Activated CD8-positive, alpha-beta T cell treated with anti-CD3 and anti-CD28 coated beads for 36 hours (primary cell): ENCODE measurements around the gene WHRN. TPM values are rescaled to one million over a fixed set of nuclear protein-coding genes. Genes with fewer than 3 reads are reported as not detected.
A peak's percentile ranks its signal among the peaks of the same experiment; 100 is the strongest.

Experiments used
- ATAC-seq: fragments of 200-7000 bp; cut with Tn5 transposase; one replicate; pipeline ENCODE4 v1.10.0; 2021; ENCODE audit warnings: mild to moderate bottlenecking, moderate library complexity
- CTCF ChIA-PET: fragments of 350-600 bp; sonication (Branson Sonifier 250); formaldehyde crosslinking; loops from one replicate; lab custom pipeline; 2021; ENCODE audit warnings: antibody characterized with exemption; lab: Charles Lee
- POLR2A ChIA-PET: fragments of 350-600 bp; sonication (Branson Sonifier 250); formaldehyde crosslinking; loops from one replicate; lab custom pipeline; 2021; ENCODE audit warnings: antibody characterized with exemption; lab: Charles Lee
- DNase-seq: peaks from one replicate; pipeline ENCODE4 v3.0.0-alpha.2; 2020
- H3K27ac Mint-ChIP-seq: one replicate; pipeline ENCODE4 v1.8.0; 2021; ENCODE audit warnings: mild to moderate bottlenecking, mixed read lengths
- H3K27me3 Mint-ChIP-seq: one replicate; pipeline ENCODE4 v1.8.0; 2021; ENCODE audit warnings: mixed read lengths
- H3K36me3 Mint-ChIP-seq: one replicate; pipeline ENCODE4 v1.8.0; 2021; ENCODE audit warnings: low read depth, mixed read lengths
- H3K4me1 Mint-ChIP-seq: one replicate; pipeline ENCODE4 v1.8.0; 2021; ENCODE audit warnings: low read depth, mixed read lengths
- H3K4me3 Mint-ChIP-seq: one replicate; pipeline ENCODE4 v1.8.0; 2021; ENCODE audit warnings: mild to moderate bottlenecking, moderate library complexity, mixed read lengths
- H3K9me3 Mint-ChIP-seq: one replicate; pipeline ENCODE4 v1.8.0; 2021; ENCODE audit warnings: mixed read lengths
- CTCF ChIP-seq: fragments of 200-600 bp; IDR thresholded peaks from one replicate; pipeline ENCODE4 v1.8.0; 2022; ENCODE audit warnings: antibody characterized with exemption, mild to moderate bottlenecking
- intact Hi-C: fragments of 100-400 bp; cut with micrococcal nuclease; formaldehyde crosslinking; loops from one replicate; pipeline ENCODE4 v1.10.0; 2022
- total RNA-seq, 2 experiments: library from RNA; stranded (reverse); gene quantifications; one replicate each; pipeline ENCODE4 v1.2.3, GENCODE V29; 2021

WHRN gene
- total RNA-seq, 2 experiments from 2014 or later: 12.6 to 14.9 TPM

GRCh38 chr9:114480746-114481435 is 24.4 kb downstream of the WHRN start:
- H3K27ac Mint-ChIP-seq: peak overlapping the region; percentile 70
- no peak overlapping the region for H3K4me3 Mint-ChIP-seq
- intact Hi-C loops: no loop called here
- no peaks in the 10 kb centered on the region for H3K9me3 Mint-ChIP-seq
- no peak for DNase-seq
- ATAC-seq: no peak
- no peaks in the 10 kb centered on the region for H3K36me3 Mint-ChIP-seq
- ChIA-PET CTCF (no interaction called here), POLR2A (no interaction called here)
- H3K4me1 Mint-ChIP-seq: peaks cover 35% of the 10 kb centered on the region
- TF ChIP-seq CTCF: no peak
- peaks cover 5% of the 10 kb centered on the region for H3K27me3 Mint-ChIP-seq

- ChIA-PET CTCF (no interaction called here), POLR2A (no interaction called here)
- Mint-ChIP-seq H3K4me3 (no peak overlapping the region), H3K27me3 (peaks cover 5% of the 10 kb centered on the region), H3K36me3 (no peaks in the 10 kb centered on the region), H3K4me1 (peaks cover 34% of the 10 kb centered on the region), H3K27ac (no peak overlapping the region), H3K9me3 (no peaks in the 10 kb centered on the region)
- ATAC-seq: no peak
- no peak for DNase-seq
- intact Hi-C loops: no loop called here
- TF ChIP-seq CTCF: no peak
These were observed 26.4 kb downstream of the WHRN start for GRCh38 chr9:114478871-114479270.

- Mint-ChIP-seq H3K9me3 (no peaks in the 10 kb centered on the region), H3K4me1 (peaks cover 32% of the 10 kb centered on the region), H3K27ac (no peak overlapping the region), H3K4me3 (no peak overlapping the region), H3K27me3 (peaks cover 5% of the 10 kb centered on the region), H3K36me3 (no peaks in the 10 kb centered on the region)
- no peak for DNase-seq
- intact Hi-C loops: no loop called here
- no peak for ATAC-seq
- no peak for TF ChIP-seq CTCF
- CTCF ChIA-PET: interaction anchor here (0.8 kb wide), 1 partner anchor 63 kb away, joined by 3 read pairs; no protein-coding TSS in a partner anchor
- POLR2A ChIA-PET: no interaction called here
These were observed 26.8 kb downstream of the WHRN start for GRCh38 chr9:114478459-114478858.

GRCh38 chr9:114477642-114478041 is 27.6 kb downstream of the WHRN start:
- peaks cover 32% of the 10 kb centered on the region for H3K4me1 Mint-ChIP-seq
- H3K27ac Mint-ChIP-seq: no peak overlapping the region
- TF ChIP-seq CTCF: no peak
- peaks cover 5% of the 10 kb centered on the region for H3K27me3 Mint-ChIP-seq
- ChIA-PET POLR2A (no interaction called here), CTCF (interaction anchor here (0.8 to 1.4 kb wide), 3 partner anchors 10 to 62 kb away, joined by 3 to 5 read pairs (median 4); no protein-coding TSS in a partner anchor)
- no peaks in the 10 kb centered on the region for H3K36me3 Mint-ChIP-seq
- ATAC-seq (no peak), DNase-seq (no peak)
- H3K9me3 Mint-ChIP-seq: no peaks in the 10 kb centered on the region
- intact Hi-C loops: no loop called here
- no peak overlapping the region for H3K4me3 Mint-ChIP-seq

GRCh38 chr9:114476891-114477469 is 28.3 kb downstream of the WHRN start:
- CTCF ChIA-PET: interaction anchor here (1.2 to 2.3 kb wide), 3 partner anchors 10 to 177 kb away, joined by 4 to 7 read pairs (median 5); no protein-coding TSS in a partner anchor
- H3K27me3 Mint-ChIP-seq: peaks cover 5% of the 10 kb centered on the region
- H3K9me3 Mint-ChIP-seq: no peaks in the 10 kb centered on the region
- H3K27ac Mint-ChIP-seq: no peak overlapping the region
- intact Hi-C loops: no loop called here
- H3K4me3 Mint-ChIP-seq: no peak overlapping the region
- H3K36me3 Mint-ChIP-seq: no peaks in the 10 kb centered on the region
- H3K4me1 Mint-ChIP-seq: peaks cover 29% of the 10 kb centered on the region
- no peak for ATAC-seq
- no peak for TF ChIP-seq CTCF
- POLR2A ChIA-PET: no interaction called here
- DNase-seq: no peak
